PC-9 (cell line): Measurements from ENCODE around the gene MUSK. TPM values are rescaled to one million over a fixed set of nuclear protein-coding genes. Genes with fewer than 3 reads are reported as not detected.

Experiments
- BruUV-seq: library from RNA; stranded (reverse); fragments of 400-500 nt; replicated peaks from 2 replicates; lab custom pipeline; 2021; lab: Mats Ljungman, UMichigan
- CTCF ChIA-PET: fragments of 300-600 bp; sonication (Branson Sonifier 250); formaldehyde crosslinking; loops from one replicate; lab custom pipeline; 2022; ENCODE audit warnings: antibody characterized with exemption; lab: Charles Lee
- POLR2A ChIA-PET: fragments of 300-600 bp; sonication (Branson Sonifier 250); formaldehyde crosslinking; loops from one replicate; lab custom pipeline; 2022; ENCODE audit warnings: antibody characterized with exemption; ENCODE audit not compliant: unreplicated experiment; lab: Charles Lee
- DNase-seq, 2 experiments: peaks; one replicate each; pipeline versions ENCODE4 v3.0.0 to v3.0.0-alpha.2; 2015 to 2022; ENCODE audit warnings: mixed read lengths in 1 of 2
- H2AFZ ChIP-seq: fragments of 200-600 bp; sonication (generic); 2 replicates; pipeline ENCODE4 v1.8.1; 2017; ENCODE audit warnings: antibody characterized with exemption
- H3F3A ChIP-seq: fragments of 200-600 bp; sonication (generic); 2 replicates; pipeline ENCODE4 v1.8.1; 2017; ENCODE audit warnings: antibody characterized with exemption, mild to moderate bottlenecking, low read depth; ENCODE audit not compliant: insufficient read depth
- H3K27ac ChIP-seq: fragments of 200-600 bp; sonication (generic); 2 replicates; pipeline ENCODE4 v1.6.1; 2016; ENCODE audit warnings: mixed run types
- H3K27me3 ChIP-seq: fragments of 200-600 bp; sonication (generic); 2 replicates; pipeline ENCODE4 v1.6.1; 2016; ENCODE audit warnings: low read depth, mixed run types; ENCODE audit not compliant: insufficient read depth
- H3K36me3 ChIP-seq: fragments of 200-600 bp; sonication (generic); 2 replicates; pipeline ENCODE4 v1.6.1; 2016; ENCODE audit warnings: low read depth, mixed run types
- H3K4me1 ChIP-seq: fragments of 200-600 bp; sonication (generic); replicated peaks from 2 replicates; pipeline ENCODE4 v1.6.1; 2016; ENCODE audit warnings: mixed run types; ENCODE audit not compliant: insufficient read depth
- H3K4me2 ChIP-seq: fragments of 200-600 bp; sonication (generic); 2 replicates; pipeline ENCODE4 v1.6.1; 2017; ENCODE audit warnings: mixed run types
- H3K4me3 ChIP-seq: fragments of 200-600 bp; sonication (generic); 2 replicates; pipeline ENCODE4 v1.6.1; 2016; ENCODE audit warnings: mixed run types
- H3K79me2 ChIP-seq: fragments of 200-600 bp; sonication (generic); 2 replicates; pipeline ENCODE4 v1.6.1; 2017; ENCODE audit warnings: low read depth, mixed run types
- H3K9me2 ChIP-seq: fragments of 200-600 bp; sonication (generic); 2 replicates; pipeline ENCODE4 v1.8.1; 2017; ENCODE audit warnings: mild to moderate bottlenecking; ENCODE audit not compliant: insufficient read depth
- H3K9me3 ChIP-seq: fragments of 200-600 bp; sonication (generic); 2 replicates; pipeline ENCODE4 v1.8.1; 2016; ENCODE audit warnings: low read depth; ENCODE audit not compliant: insufficient read depth
- H4K20me1 ChIP-seq: fragments of 200-600 bp; sonication (generic); 2 replicates; pipeline ENCODE4 v1.8.1; 2017; ENCODE audit not compliant: insufficient read depth
- CTCF ChIP-seq: fragments of 200-600 bp; sonication (generic); conservative IDR thresholded peaks from 2 replicates; pipeline ENCODE4 v1.6.1; 2017; ENCODE audit warnings: mixed run types, antibody characterized with exemption, mild to moderate bottlenecking, moderate library complexity
- EZH2 ChIP-seq: fragments of 200-600 bp; sonication (generic); IDR thresholded peaks from 2 replicates; pipeline ENCODE4 v1.8.0; 2017; ENCODE audit warnings: antibody characterized with exemption, low read depth
- intact Hi-C: fragments of 100-400 bp; cut with micrococcal nuclease; formaldehyde crosslinking; loops from one replicate; pipeline ENCODE4 v1.10.0; 2022; ENCODE audit not compliant: unreplicated experiment
- total RNA-seq: library from RNA; stranded (reverse); gene quantifications from 2 replicates; pipeline ENCODE4 v1.2.3, GENCODE V29; 2021

MUSK gene
- total RNA-seq, 1 experiment from 2014 or later, result not detected

DNA sequence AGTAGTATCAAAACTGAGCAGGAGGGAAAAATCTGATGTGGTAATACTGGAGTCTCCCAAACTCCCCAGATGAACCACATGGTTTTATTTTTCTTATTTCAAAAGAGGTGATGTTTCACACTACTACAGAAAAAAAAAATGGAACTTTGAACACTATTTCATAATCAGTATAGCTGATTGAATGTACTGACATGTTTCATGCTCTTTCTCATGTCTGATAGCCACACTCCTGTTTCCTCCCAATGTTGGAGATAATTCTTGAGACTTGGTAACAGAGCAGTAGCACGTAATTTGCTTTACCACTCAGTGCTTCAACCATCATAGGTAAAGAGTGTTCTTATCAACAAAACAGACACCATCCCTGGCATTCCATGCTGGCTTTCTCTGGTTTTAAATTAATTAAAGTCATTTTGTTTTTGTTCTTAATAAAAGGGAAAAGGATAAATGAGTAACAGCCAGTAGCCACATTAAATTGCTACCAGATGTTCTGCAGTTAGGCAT lies 85.2 kb downstream of the MUSK start:
- no TSS peak for BruUV-seq
- DNase-seq, result no peak
- TF ChIP-seq CTCF, result no peak
- TF ChIP-seq EZH2, result no peak
- intact Hi-C loops, result no loop called here
- H3K9me2 ChIP-seq, result no peaks in the 10 kb centered on the region
- ChIA-PET CTCF (no interaction called here), POLR2A (interaction anchor here (0.7 kb wide), 1 partner anchor 1398 kb away, joined by 3 read pairs; no protein-coding TSS in a partner anchor)
- H3K27me3 ChIP-seq, result no peaks in the 10 kb centered on the region
- H3F3A ChIP-seq, result peaks cover 22% of the 10 kb centered on the region
- no peaks in the 10 kb centered on the region for H3K36me3 ChIP-seq
- H3K4me3 ChIP-seq, result no peak overlapping the region
- peaks cover 24% of the 10 kb centered on the region; the same call in 1 of the 2 replicates for H3K9me3 ChIP-seq
- no peak overlapping the region for H2AFZ ChIP-seq
- no peaks in the 10 kb centered on the region for H3K79me2 ChIP-seq
- no peak overlapping the region for H3K4me2 ChIP-seq
- H3K4me1 ChIP-seq, result peaks cover 35% of the 10 kb centered on the region
- H4K20me1 ChIP-seq, result no peaks in the 10 kb centered on the region
- peak overlapping the region; percentile 77 for H3K27ac ChIP-seq

DNA sequence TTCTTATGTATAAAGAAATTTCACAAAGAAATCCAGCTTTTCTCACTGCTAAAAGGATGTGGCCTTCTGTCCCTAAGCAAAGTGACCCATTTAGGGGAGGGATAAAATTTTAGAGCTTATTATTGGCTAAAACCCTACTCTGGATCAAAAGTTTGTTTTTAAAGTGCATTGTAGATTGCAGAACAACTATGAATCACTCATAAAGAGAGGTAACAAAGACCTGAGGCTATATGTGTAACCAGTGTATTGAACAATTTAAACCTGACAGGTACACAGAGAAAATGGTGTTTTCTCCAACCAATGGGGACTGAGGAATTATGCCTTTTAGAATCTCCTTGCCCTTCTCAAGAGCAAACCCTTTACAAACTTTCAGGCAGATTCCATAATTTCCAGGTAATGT lies 86.6 kb downstream of the MUSK start:
- no peak overlapping the region for H3K4me2 ChIP-seq
- H3K9me3 ChIP-seq, result peaks cover 24% of the 10 kb centered on the region; the same call in 1 of the 2 replicates
- intact Hi-C loops, result no loop called here
- TF ChIP-seq EZH2 (no peak), CTCF (no peak)
- CTCF ChIA-PET, result no interaction called here
- H3K4me3 ChIP-seq, result no peak overlapping the region
- H3K79me2 ChIP-seq, result no peaks in the 10 kb centered on the region
- no TSS peak for BruUV-seq
- peak in 1 of 2 experiments; percentile 38 for DNase-seq
- H3K4me1 ChIP-seq, result peaks cover 35% of the 10 kb centered on the region
- H4K20me1 ChIP-seq, result no peaks in the 10 kb centered on the region
- no peaks in the 10 kb centered on the region for H3K36me3 ChIP-seq
- H3K9me2 ChIP-seq, result no peaks in the 10 kb centered on the region
- peak overlapping the region; percentile 20; the same call in 1 of the 2 replicates for H3K27ac ChIP-seq
- no peaks in the 10 kb centered on the region for H3K27me3 ChIP-seq
- POLR2A ChIA-PET, result no interaction called here
- peaks cover 22% of the 10 kb centered on the region for H3F3A ChIP-seq
- H2AFZ ChIP-seq, result no peak overlapping the region

- Histone ChIP-seq H3K27me3 (no peaks in the 10 kb centered on the region), H2AFZ (no peak overlapping the region), H3K27ac (no peak overlapping the region), H3K4me1 (peaks cover 22% of the 10 kb centered on the region), H3K9me3 (peaks cover 8% of the 10 kb centered on the region; the same call in 1 of the 2 replicates), H3K79me2 (no peaks in the 10 kb centered on the region), H3K36me3 (no peaks in the 10 kb centered on the region), H3F3A (peaks cover 8% of the 10 kb centered on the region), H3K4me3 (no peak overlapping the region), H3K4me2 (no peak overlapping the region), H4K20me1 (no peaks in the 10 kb centered on the region), H3K9me2 (no peaks in the 10 kb centered on the region)
- intact Hi-C loops, result no loop called here
- ChIA-PET CTCF (no interaction called here), POLR2A (no interaction called here)
- DNase-seq, result no peak
- no peak for TF ChIP-seq CTCF
- no peak for TF ChIP-seq EZH2
- BruUV-seq, result no TSS peak
Measured at GRCh38 chr9:110758201-110758600, 89.6 kb downstream of the MUSK start.
